ENCODE results near the gene AP5B1. TPM values are rescaled to one million over a fixed set of nuclear protein-coding genes. Genes with fewer than 3 reads are reported as not detected.
"Not testable (repeated sequence)": the region's sequence is repeated elsewhere in the genome, so short reads cannot be mapped to it uniquely, and the experiment has no call there.

The AP5B1 gene
- total and polyA plus RNA-seq, 2 experiments from 2014 or later: 3.1 to 16.1 TPM

DNA sequence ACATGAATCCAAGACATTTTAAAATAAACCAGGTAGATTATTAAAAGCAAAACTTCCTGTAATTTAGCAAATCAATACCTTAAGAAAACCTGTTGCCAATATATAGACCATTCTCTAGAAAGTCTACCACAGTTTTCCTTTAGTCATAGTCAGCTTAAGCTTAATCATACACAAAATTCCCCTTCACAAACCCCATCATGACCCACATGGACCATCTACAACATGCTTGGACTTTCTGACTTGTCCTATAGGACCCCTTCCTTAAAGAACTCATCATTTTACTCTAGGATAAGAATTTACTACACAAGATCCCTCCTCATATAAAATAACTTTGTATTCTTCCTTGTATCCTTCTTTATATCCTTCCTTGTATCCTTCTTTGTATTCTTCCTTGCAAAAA lies 44.0 kb downstream of the AP5B1 start:
- Mint-ChIP-seq H3K9me3 (peaks cover 56% of the 10 kb centered on the region), H3K4me1 (no peaks in the 10 kb centered on the region), H3K27ac (no peak overlapping the region), H3K36me3 (ENCODE audit: low read depth) (peaks cover 10% of the 10 kb centered on the region; the same call in 2 of the 3 replicates), H3K4me3 (no peak overlapping the region), H3K27me3 (ENCODE audit: insufficient read depth, low read depth, poor library complexity) (peaks cover 3% of the 10 kb centered on the region)
- Histone ChIP-seq H3K4me1 (ENCODE audit: insufficient read depth) (no peaks in the 10 kb centered on the region), H4K20me1 (replicated peaks; ENCODE audit: insufficient read depth) (no peaks in the 10 kb centered on the region), H3K27me3 (ENCODE audit: insufficient read depth) (no peaks in the 10 kb centered on the region), H2AFZ (no peak overlapping the region), H3K4me3 (no peak overlapping the region), H3K36me3 (ENCODE audit: insufficient read depth) (0 out of 2 replicates have a peak, but pooled peaks cover 5% of the 10 kb centered on the region), H3F3A (replicated peaks; ENCODE audit: low read depth) (no peaks in the 10 kb centered on the region), H3K79me2 (replicated peaks; ENCODE audit: insufficient read depth) (no peaks in the 10 kb centered on the region), H3K9me2 (ENCODE audit: insufficient read depth) (no peaks in the 10 kb centered on the region), H3K4me2 (no peak overlapping the region), H3K27ac (ENCODE audit: low read depth) (no peak overlapping the region)
- no peak for ATAC-seq
- no peak for DNase-seq (ENCODE audit: low spot score)
- TF ChIP-seq STAT1 (IDR thresholded peaks at IDR 0.05; ENCODE audit: unreplicated experiment) (no peak), ZNF114 (CRISPR knock-in tag; IDR thresholded peaks at IDR 0.05) (no peak), POLR2AphosphoS5 (IDR thresholded peaks at IDR 0.05; ENCODE audit: low read depth) (no peak)

DNA sequence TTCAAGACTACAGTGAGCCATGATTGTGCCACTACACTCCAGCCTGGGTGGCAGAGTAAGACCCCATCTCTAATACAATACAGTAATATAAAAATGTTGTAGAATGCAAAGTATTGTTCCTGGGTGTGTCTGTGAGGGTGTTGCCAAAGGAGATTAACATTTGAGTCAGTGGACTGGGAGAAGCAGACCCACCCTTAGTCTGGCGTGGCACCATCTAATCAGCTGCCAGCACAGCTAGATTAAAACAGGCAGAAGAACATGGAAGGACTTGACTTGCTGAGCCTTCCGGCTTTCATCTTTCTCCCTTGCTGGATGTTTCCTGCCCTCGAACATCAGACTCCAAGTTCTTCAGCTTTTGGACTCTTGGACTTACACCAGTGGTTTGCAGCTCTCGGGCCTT lies 45.7 kb downstream of the AP5B1 start:
- not testable (repeated sequence) for H3K79me2 ChIP-seq (replicated peaks; ENCODE audit: insufficient read depth); H2AFZ ChIP-seq; H3K36me3 ChIP-seq (ENCODE audit: insufficient read depth); H3F3A ChIP-seq (replicated peaks; ENCODE audit: low read depth); H3K27me3 Mint-ChIP-seq (ENCODE audit: insufficient read depth, low read depth, poor library complexity); H3K4me3 ChIP-seq; H4K20me1 ChIP-seq (replicated peaks; ENCODE audit: insufficient read depth); H3K27me3 ChIP-seq (ENCODE audit: insufficient read depth); H3K9me2 ChIP-seq (ENCODE audit: insufficient read depth); DNase-seq (ENCODE audit: low spot score); H3K27ac Mint-ChIP-seq; H3K4me2 ChIP-seq; H3K4me3 Mint-ChIP-seq; H3K4me1 ChIP-seq (ENCODE audit: insufficient read depth); H3K4me1 Mint-ChIP-seq; ATAC-seq; H3K36me3 Mint-ChIP-seq (ENCODE audit: low read depth); H3K27ac ChIP-seq (ENCODE audit: low read depth)
- H3K9me3 Mint-ChIP-seq: peaks cover 55% of the 10 kb centered on the region

DNA sequence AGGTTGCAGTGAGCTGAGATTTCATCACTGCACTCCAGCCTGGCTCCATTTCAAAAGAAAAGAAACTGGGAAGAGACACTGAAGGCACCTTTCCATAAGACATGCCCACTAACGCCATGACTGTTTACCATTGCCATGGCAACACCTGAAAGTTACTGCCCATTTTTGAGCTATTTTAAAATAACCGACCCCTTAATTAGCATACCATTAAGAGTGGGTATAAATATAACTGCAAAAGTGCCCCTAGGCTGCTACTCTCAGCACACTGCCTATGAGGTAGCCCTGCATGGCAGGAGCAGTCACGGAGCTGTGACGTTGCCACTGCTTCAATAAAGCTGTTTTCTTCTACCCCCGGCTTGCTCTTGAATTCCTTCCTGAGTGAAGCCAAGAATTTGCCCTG lies 50.3 kb downstream of the AP5B1 start:
- no peaks in the 10 kb centered on the region for H3F3A ChIP-seq (replicated peaks; ENCODE audit: low read depth)
- no peaks in the 10 kb centered on the region for H3K79me2 ChIP-seq (replicated peaks; ENCODE audit: insufficient read depth)
- no peaks in the 10 kb centered on the region for H3K9me2 ChIP-seq (ENCODE audit: insufficient read depth)
- H3K4me3 ChIP-seq: no peak overlapping the region
- ATAC-seq (no peak), DNase-seq (ENCODE audit: low spot score) (no peak)
- H2AFZ ChIP-seq: no peak overlapping the region
- H3K36me3 ChIP-seq (ENCODE audit: insufficient read depth): no peaks in the 10 kb centered on the region
- no peak overlapping the region for H3K4me3 Mint-ChIP-seq
- H3K27me3 ChIP-seq (ENCODE audit: insufficient read depth): no peaks in the 10 kb centered on the region
- H3K27ac ChIP-seq (ENCODE audit: low read depth): no peak overlapping the region
- H3K27me3 Mint-ChIP-seq (ENCODE audit: insufficient read depth, low read depth, poor library complexity): peaks cover 3% of the 10 kb centered on the region
- no peak overlapping the region for H3K4me2 ChIP-seq
- no peaks in the 10 kb centered on the region; the same call in 2 of the 3 replicates for H3K36me3 Mint-ChIP-seq (ENCODE audit: low read depth)
- TF ChIP-seq STAT1 (IDR thresholded peaks at IDR 0.05; ENCODE audit: unreplicated experiment) (no peak), NANOG (IDR thresholded peaks at IDR 0.05; ENCODE audit: borderline replicate concordance) (no peak), REST (IDR thresholded peaks at IDR 0.05; ENCODE audit: unreplicated experiment) (no peak), EZH2 (IDR thresholded peaks at IDR 0.05; ENCODE audit: low read depth, unreplicated experiment) (no peak), ETS1 (IDR thresholded peaks at IDR 0.05) (no peak), CTCF (conservative IDR thresholded peaks at IDR 0.05; ENCODE audit: low read depth in 2 of 2) (no peak), ZNF331 (CRISPR knock-in tag; IDR thresholded peaks at IDR 0.05; ENCODE audit: low read depth) (no peak)
- no peaks in the 10 kb centered on the region for H3K4me1 Mint-ChIP-seq
- no peaks in the 10 kb centered on the region for H4K20me1 ChIP-seq (replicated peaks; ENCODE audit: insufficient read depth)
- no peaks in the 10 kb centered on the region for H3K4me1 ChIP-seq (ENCODE audit: insufficient read depth)
- peaks cover 22% of the 10 kb centered on the region for H3K9me3 Mint-ChIP-seq
- H3K27ac Mint-ChIP-seq: no peak overlapping the region

Data from GM23338 (cell line).